Spinal cord (tissue), 10 donors: ENCODE results near the gene PPP1R18. TPM values are rescaled to one million over a fixed set of nuclear protein-coding genes. Genes with fewer than 3 reads are reported as not detected.
A peak's percentile ranks its signal among the peaks of the same experiment; 100 is the strongest.
"Not testable (repeated sequence)": the region's sequence is repeated elsewhere in the genome, so short reads cannot be mapped to it uniquely, and the experiment has no call there.

Experiments used
- DNase-seq, 6 donors: peaks; one replicate each; pipeline versions ENCODE4 v3.0.0 to v3.0.0-alpha.2; 2013 to 2015; ENCODE audit warnings: low spot score in 6 of 6, low read depth in 4 of 6
- H3K27ac ChIP-seq: one replicate; pipeline ENCODE4 v1.5.1; 2013; ENCODE audit warnings: low read depth, low read length, control low read depth
- H3K27me3 ChIP-seq: one replicate; pipeline ENCODE4 v1.6.1; 2013; ENCODE audit warnings: low read length; ENCODE audit not compliant: control insufficient read depth, insufficient read depth
- H3K36me3 ChIP-seq: one replicate; pipeline ENCODE4 v1.6.1; 2013; ENCODE audit warnings: low read length; ENCODE audit not compliant: control insufficient read depth, insufficient read depth
- H3K4me1 ChIP-seq: one replicate; pipeline ENCODE4 v1.6.1; 2013; ENCODE audit warnings: low read length; ENCODE audit not compliant: control insufficient read depth, insufficient read depth
- H3K4me3 ChIP-seq: one replicate; pipeline ENCODE4 v1.5.1; 2013; ENCODE audit warnings: low read depth, low read length, control low read depth
- H3K9me3 ChIP-seq: one replicate; pipeline ENCODE4 v1.6.1; 2013; ENCODE audit warnings: low read length; ENCODE audit not compliant: control insufficient read depth, insufficient read depth
- WGBS: methylation state at CpG from one replicate; pipeline ENCODE4 v1.1.5; 2013; ENCODE audit warnings: missing lambda C conversion rate; ENCODE audit not compliant: insufficient coverage; 5-methylcytosine and 5-hydroxymethylcytosine counted together
- polyA plus RNA-seq, 2 donors: library from polyadenylated mRNA; unstranded; fragments of 120-200 nt; gene quantifications; one replicate each; pipeline ENCODE4 v1.2.1, GENCODE V29; 2013; ENCODE audit not compliant: insufficient read length in 2 of 2
- total RNA-seq, 2 donors: library from RNA; depleted of rRNA in 1 of 2; stranded (reverse); fragments of 120-200 nt in 1 of 2; fragments of >200 nt in 1 of 2; gene quantifications; one replicate each; pipeline versions ENCODE4 v1.2.3 to v1.2.4, GENCODE V29; 2013 to 2014
- donor health status: healthy.

PPP1R18 gene
- total and polyA plus RNA-seq, 4 donors, result 14.5 to 49.3 (median 37.8) TPM

GRCh38 chr6:30719356-30719755 is 32.9 kb upstream of the PPP1R18 start:
- H3K9me3 ChIP-seq, result no peaks in the 10 kb centered on the region
- H3K4me1 ChIP-seq, result peaks cover 46% of the 10 kb centered on the region
- DNase-seq, result no peak
- no peaks in the 10 kb centered on the region for H3K27me3 ChIP-seq
- WGBS, result 4% methylated on average over 7 of the region's 8 CpGs
- H3K27ac ChIP-seq, result peak overlapping the region; percentile 96
- H3K4me3 ChIP-seq, result peak overlapping the region; percentile 81
- peaks cover 29% of the 10 kb centered on the region for H3K36me3 ChIP-seq

- not testable (repeated sequence) for DNase-seq, H3K27me3 ChIP-seq, H3K9me3 ChIP-seq
- peaks cover 19% of the 10 kb centered on the region for H3K36me3 ChIP-seq
- H3K4me3 ChIP-seq, result peak overlapping the region; percentile 91
- peak overlapping the region; percentile 96 for H3K27ac ChIP-seq
- 94% methylated on average over 15 of the region's 37 CpGs for whole genome bisulfite sequencing
- H3K4me1 ChIP-seq, result peaks cover 34% of the 10 kb centered on the region
Measured at GRCh38 chr6:30717845-30718720, 31.6 kb upstream of the PPP1R18 start.

GRCh38 chr6:30717129-30717844 is 30.8 kb upstream of the PPP1R18 start, which contains the start of gene MDC1:
TSS of gene MDC1 (minus strand) at chr6:30717281. CDS start at chr6:30715175, 2,106 bp downstream.
- Histone ChIP-seq H3K4me1 (peaks cover 29% of the 10 kb centered on the region), H3K27ac (peak within 1 kb of the TSS; percentile 95), H3K4me3 (peak within 1 kb of the TSS; percentile 91), H3K27me3 (no peaks in the 10 kb centered on the region), H3K36me3 (peaks cover 19% of the 10 kb centered on the region), H3K9me3 (no peaks in the 10 kb centered on the region)
- DNase-seq, result peak; percentile 93 to 100 (median 98)
- under 1% methylated on average over 48 of the region's 48 CpGs for WGBS

- Histone ChIP-seq H3K36me3 (peaks cover 20% of the 10 kb centered on the region), H3K9me3 (no peaks in the 10 kb centered on the region), H3K27ac (peak overlapping the region; percentile 95), H3K27me3 (no peaks in the 10 kb centered on the region), H3K4me3 (peak overlapping the region; percentile 91), H3K4me1 (peaks cover 24% of the 10 kb centered on the region)
- WGBS, result 0% methylated on average over 8 of the region's 8 CpGs
- no peak for DNase-seq
Measured at GRCh38 chr6:30716879-30717128, 30.4 kb upstream of the PPP1R18 start.

- H3K36me3 ChIP-seq, result peaks cover 35% of the 10 kb centered on the region
- peaks cover 21% of the 10 kb centered on the region for H3K4me1 ChIP-seq
- H3K4me3 ChIP-seq, result no peak overlapping the region
- H3K27ac ChIP-seq, result no peak overlapping the region
- DNase-seq, result no peak
- no peaks in the 10 kb centered on the region for H3K9me3 ChIP-seq
- WGBS, result no CpG with 5 or more reads among the region's 1 CpG
- H3K27me3 ChIP-seq, result no peaks in the 10 kb centered on the region
Measured at GRCh38 chr6:30714263-30714662, 27.8 kb upstream of the PPP1R18 start.

GRCh38 chr6:30712441-30712945 is 26.0 kb upstream of the PPP1R18 start:
- Histone ChIP-seq H3K27ac (no peak overlapping the region), H3K36me3 (peaks cover 51% of the 10 kb centered on the region), H3K4me1 (peaks cover 10% of the 10 kb centered on the region), H3K4me3 (no peak overlapping the region), H3K27me3 (no peaks in the 10 kb centered on the region), H3K9me3 (no peaks in the 10 kb centered on the region)
- DNase-seq, result no peak
- 91% methylated on average over 7 of the region's 7 CpGs for WGBS

- WGBS, result no CpG with 5 or more reads among the region's 1 CpG
- Histone ChIP-seq H3K4me1 (peaks cover 10% of the 10 kb centered on the region), H3K9me3 (no peaks in the 10 kb centered on the region), H3K27ac (no peak overlapping the region), H3K36me3 (peaks cover 55% of the 10 kb centered on the region), H3K4me3 (no peak overlapping the region), H3K27me3 (no peaks in the 10 kb centered on the region)
- no peak for DNase-seq
Measured at GRCh38 chr6:30711758-30712380, 25.4 kb upstream of the PPP1R18 start.

- Histone ChIP-seq H3K4me1 (no peaks in the 10 kb centered on the region), H3K36me3 (peaks cover 74% of the 10 kb centered on the region), H3K27me3 (no peaks in the 10 kb centered on the region), H3K9me3 (no peaks in the 10 kb centered on the region), H3K4me3 (no peak overlapping the region), H3K27ac (no peak overlapping the region)
- no CpG with 5 or more reads among the region's 2 CpGs for WGBS
- DNase-seq, result no peak
Measured at GRCh38 chr6:30709101-30709868, 22.8 kb upstream of the PPP1R18 start.

- Histone ChIP-seq H3K4me3 (no peak overlapping the region), H3K36me3 (peaks cover 83% of the 10 kb centered on the region), H3K9me3 (no peaks in the 10 kb centered on the region), H3K27ac (no peak overlapping the region), H3K27me3 (no peaks in the 10 kb centered on the region), H3K4me1 (no peaks in the 10 kb centered on the region)
- WGBS, result 85% methylated on average over 6 of the region's 6 CpGs
- DNase-seq, result no peak
Measured at GRCh38 chr6:30707281-30707850, 20.9 kb upstream of the PPP1R18 start.
